Body of pancreas (tissue), 4 donors: ENCODE data around the gene CNTNAP5.

Source experiments
- CTCF ChIP-seq, 7 experiments: fragments of 450-650 bp in 4 of 7; fragments of 200-600 bp in 3 of 7; sonication (generic) in 3 of 7; IDR thresholded peaks; one replicate each; pipeline ENCODE4 v1.5.1; 2016 to 2019; ENCODE audit warnings: antibody characterized with exemption in 7 of 7
- POLR2A ChIP-seq, 3 donors: fragments of 450-650 bp; IDR thresholded peaks; one replicate each; pipeline ENCODE4 v1.6.1; 2016; ENCODE audit warnings: antibody characterized with exemption in 3 of 3, mild to moderate bottlenecking in 2 of 3

GRCh38 chr2:124566518-124566970 lies 541.5 kb downstream of the CNTNAP5 start:
- TF ChIP-seq CTCF (IDR thresholded peaks at IDR 0.05): no peak
- no peak for TF ChIP-seq POLR2A (IDR thresholded peaks at IDR 0.05)
